Mucosa of rectum (tissue), 2 donors: ENCODE results near the gene HNRNPUL1.
"Not testable (repeated sequence)": the region's sequence is repeated elsewhere in the genome, so short reads cannot be mapped to it uniquely, and the experiment has no call there.

Experiments
- H3K27ac ChIP-seq, 2 donors: one replicate each; pipeline ENCODE4 v1.7.0; 2013; ENCODE audit warnings: inconsistent platforms in 2 of 2, low read depth in 2 of 2, low read length in 2 of 2
- H3K27me3 ChIP-seq, 2 donors: one replicate each; pipeline ENCODE4 v1.7.0; 2013; ENCODE audit warnings: low read length in 2 of 2; ENCODE audit not compliant: control insufficient read depth in 2 of 2, insufficient read depth in 2 of 2
- H3K36me3 ChIP-seq, 2 donors: one replicate each; pipeline ENCODE4 v1.7.0; 2013; ENCODE audit warnings: low read length in 2 of 2; ENCODE audit not compliant: control insufficient read depth in 2 of 2, insufficient read depth in 2 of 2
- H3K4me1 ChIP-seq, 2 donors: one replicate each; pipeline ENCODE4 v1.7.0; 2013; ENCODE audit warnings: low read length in 2 of 2, mild to moderate bottlenecking in 1 of 2; ENCODE audit not compliant: control insufficient read depth in 2 of 2, insufficient read depth in 2 of 2
- H3K4me3 ChIP-seq, 2 donors: one replicate each; pipeline ENCODE4 v1.7.0; 2013; ENCODE audit warnings: low read length in 2 of 2
- H3K9ac ChIP-seq, 2 donors: one replicate each; pipeline ENCODE4 v1.7.0; 2013; ENCODE audit warnings: low read length in 2 of 2, low read depth in 1 of 2, mild to moderate bottlenecking in 1 of 2
- H3K9me3 ChIP-seq, 2 donors: one replicate each; pipeline ENCODE4 v1.7.0; 2013; ENCODE audit warnings: low read length in 2 of 2; ENCODE audit not compliant: control insufficient read depth in 2 of 2
- donor health status: healthy.
- donor health status: Normal muscosa, but diverticular disease.

The HNRNPUL1 gene

DNA sequence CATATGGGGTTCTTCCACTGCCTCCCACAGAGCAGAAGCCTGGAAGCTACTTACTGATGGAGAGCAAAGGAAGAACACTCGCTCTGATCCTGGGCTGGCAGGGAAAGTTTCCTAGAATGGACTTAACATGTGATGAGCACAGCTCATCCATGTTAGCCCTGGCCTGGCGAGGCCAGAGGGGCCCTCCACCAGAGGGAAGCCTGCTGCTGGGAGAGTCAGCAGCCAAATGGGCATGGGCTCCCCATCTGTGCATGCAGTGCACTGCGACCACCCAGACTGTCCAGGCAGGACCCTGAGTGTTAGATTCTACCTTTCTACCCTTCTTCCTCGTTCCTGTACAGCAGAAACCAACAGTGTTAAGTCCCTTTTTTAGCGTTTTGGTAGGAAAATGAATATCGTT is 8.9 kb downstream of the HNRNPUL1 start:
- Histone ChIP-seq H3K9ac (no peak overlapping the region), H3K9me3 (no peaks in the 10 kb centered on the region), H3K4me3 (no peak overlapping the region), H3K27me3 (no peaks in the 10 kb centered on the region), H3K27ac (no peak overlapping the region), H3K36me3 (peaks cover 85 to 86% of the 10 kb centered on the region in 2 donors), H3K4me1 (no peaks in the 10 kb centered on the region)

DNA sequence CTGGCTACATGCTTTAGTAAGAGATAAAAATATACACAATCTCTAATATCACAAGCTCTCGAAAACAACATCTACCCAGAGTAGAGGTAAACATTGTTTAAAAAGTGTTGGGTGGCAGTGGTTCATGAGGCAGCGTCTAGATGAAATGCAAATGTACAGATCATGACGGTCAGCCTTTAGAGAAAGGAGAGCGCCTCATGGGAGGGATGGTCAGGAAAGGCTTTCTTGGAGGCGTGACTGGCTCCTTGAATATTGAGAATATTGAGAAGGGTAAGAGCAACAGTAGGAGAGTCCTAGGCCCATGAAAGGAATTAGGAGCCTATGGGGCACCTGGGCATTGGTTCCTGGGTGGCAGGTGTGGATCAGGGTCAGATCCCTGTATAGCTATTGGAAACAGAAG is 10.6 kb downstream of the HNRNPUL1 start:
- Histone ChIP-seq H3K27me3 (no peaks in the 10 kb centered on the region), H3K36me3 (peaks cover 85% of the 10 kb centered on the region in 2 donors), H3K9ac (no peak overlapping the region), H3K9me3 (no peaks in the 10 kb centered on the region), H3K27ac (no peak overlapping the region), H3K4me3 (no peak overlapping the region), H3K4me1 (no peaks in the 10 kb centered on the region)

- Histone ChIP-seq H3K9ac (no peak overlapping the region), H3K4me1 (no peaks in the 10 kb centered on the region), H3K27ac (no peak overlapping the region), H3K4me3 (no peak overlapping the region), H3K9me3 (no peaks in the 10 kb centered on the region), H3K36me3 (peaks cover 90 to 91% of the 10 kb centered on the region in 2 donors), H3K27me3 (no peaks in the 10 kb centered on the region)
These were observed 12.1 kb downstream of the HNRNPUL1 start for GRCh38 chr19:41276231-41276630.

- Histone ChIP-seq H3K27ac (no peak overlapping the region), H3K36me3 (peaks cover 81 to 82% of the 10 kb centered on the region in 2 donors), H3K4me3 (no peak overlapping the region), H3K27me3 (no peaks in the 10 kb centered on the region), H3K4me1 (no peaks in the 10 kb centered on the region), H3K9me3 (no peaks in the 10 kb centered on the region), H3K9ac (no peak overlapping the region)
These were observed 14.3 kb downstream of the HNRNPUL1 start for GRCh38 chr19:41278478-41278877.

- Histone ChIP-seq H3K36me3 (peaks cover 60 to 76% of the 10 kb centered on the region in 2 donors), H3K4me1 (no peaks in the 10 kb centered on the region), H3K9me3 (no peaks in the 10 kb centered on the region), H3K4me3 (no peak overlapping the region), H3K9ac (no peak overlapping the region), H3K27ac (no peak overlapping the region), H3K27me3 (no peaks in the 10 kb centered on the region)
These were observed 24.7 kb downstream of the HNRNPUL1 start for GRCh38 chr19:41288673-41289530.

DNA sequence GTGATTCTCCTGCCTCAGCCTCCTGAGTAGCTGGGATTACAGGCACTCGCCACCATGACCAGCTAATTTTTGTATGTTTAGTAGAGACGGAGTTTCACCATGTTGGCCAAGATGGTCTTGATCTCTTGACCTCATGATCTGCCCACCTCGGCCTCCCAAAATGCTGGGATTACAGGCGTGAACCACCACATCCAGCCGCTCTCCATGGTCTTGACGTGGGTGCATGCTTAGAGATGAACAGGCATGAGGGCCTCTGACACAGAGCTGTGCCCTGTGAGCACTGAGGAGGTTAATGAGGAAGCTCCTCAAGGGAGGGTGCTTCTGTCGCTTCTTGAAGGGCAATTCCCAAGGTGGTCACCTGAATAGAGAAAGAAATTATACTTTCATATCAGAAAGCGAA is 25.6 kb downstream of the HNRNPUL1 start:
- not testable (repeated sequence) for H3K27ac ChIP-seq, H3K4me3 ChIP-seq, H3K9me3 ChIP-seq, H3K9ac ChIP-seq, H3K27me3 ChIP-seq, H3K4me1 ChIP-seq
- H3K36me3 ChIP-seq, result peaks cover 66 to 79% of the 10 kb centered on the region in 2 donors

GRCh38 chr19:41294393-41294792 is 30.2 kb downstream of the HNRNPUL1 start:
- Histone ChIP-seq H3K4me1 (peaks cover 26 to 30% of the 10 kb centered on the region in 2 donors), H3K27ac (no peak overlapping the region), H3K9me3 (no peaks in the 10 kb centered on the region)

GRCh38 chr19:41295499-41295898 is 31.3 kb downstream of the HNRNPUL1 start:
- H3K36me3 ChIP-seq, result peaks cover 77 to 92% of the 10 kb centered on the region in 2 donors
- no peaks in the 10 kb centered on the region for H3K9me3 ChIP-seq
- peak overlapping the region in 1 of 2 donors; percentile 82 for H3K27ac ChIP-seq
- H3K9ac ChIP-seq, result no peak overlapping the region
- peaks cover 32 to 37% of the 10 kb centered on the region in 2 donors for H3K4me1 ChIP-seq
- no peak overlapping the region for H3K4me3 ChIP-seq
- no peaks in the 10 kb centered on the region for H3K27me3 ChIP-seq

More at GRCh38 chr19:41294393-41294792, 30.2 kb downstream of the HNRNPUL1 start:
- Histone ChIP-seq H3K27me3 (no peaks in the 10 kb centered on the region), H3K36me3 (peaks cover 86 to 93% of the 10 kb centered on the region in 2 donors), H3K4me3 (no peak overlapping the region), H3K9ac (no peak overlapping the region)

DNA sequence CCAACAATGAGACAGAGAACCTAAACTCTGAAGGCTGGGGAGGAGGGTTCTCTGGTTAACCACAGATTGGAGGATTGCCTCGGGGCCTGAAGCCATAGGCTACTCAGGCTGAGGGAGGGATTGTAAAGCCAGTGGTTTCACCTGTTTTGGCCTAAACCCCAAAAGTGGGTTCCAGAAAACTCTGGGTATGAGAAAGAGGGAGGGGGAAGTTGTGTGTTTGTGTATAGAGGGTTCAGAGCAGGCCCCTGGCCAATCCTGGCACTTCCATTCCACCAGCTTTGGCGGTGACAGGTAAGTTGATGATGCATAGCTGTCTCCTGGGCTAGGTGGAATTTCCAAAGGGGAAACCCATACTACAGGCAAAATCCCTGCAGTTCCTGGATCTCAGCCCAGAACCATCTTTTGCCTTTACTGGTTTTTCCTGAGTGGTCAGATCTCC is 32.3 kb downstream of the HNRNPUL1 start:
- Histone ChIP-seq H3K4me3 (no peak overlapping the region), H3K9me3 (no peaks in the 10 kb centered on the region), H3K36me3 (peaks cover 75 to 95% of the 10 kb centered on the region in 2 donors), H3K27ac (peak overlapping the region; percentile 82 to 85), H3K9ac (peak overlapping the region in 1 of 2 donors; percentile 13), H3K27me3 (no peaks in the 10 kb centered on the region), H3K4me1 (peaks cover 32 to 37% of the 10 kb centered on the region in 2 donors)

GRCh38 chr19:41297628-41298347 is 33.6 kb downstream of the HNRNPUL1 start:
- Histone ChIP-seq H3K4me3 (no peak overlapping the region), H3K9ac (peak overlapping the region; percentile 43 to 52), H3K27me3 (no peaks in the 10 kb centered on the region), H3K27ac (peak overlapping the region; percentile 82 to 85), H3K4me1 (peaks cover 32 to 37% of the 10 kb centered on the region in 2 donors), H3K9me3 (no peaks in the 10 kb centered on the region), H3K36me3 (peaks cover 70 to 92% of the 10 kb centered on the region in 2 donors)
